GM19043 (cell line): Measurements from ENCODE around the gene STMP1.
"Not testable (repeated sequence)": the region's sequence is repeated elsewhere in the genome, so short reads cannot be mapped to it uniquely, and the experiment has no call there.

ENCODE experiments used
- ATAC-seq: cut with Tn5 transposase; IDR thresholded peaks from one replicate; pipeline ENCODE4 v1.9.1; 2021; ENCODE audit warnings: low read depth; ENCODE audit not compliant: unreplicated experiment

The STMP1 gene

DNA sequence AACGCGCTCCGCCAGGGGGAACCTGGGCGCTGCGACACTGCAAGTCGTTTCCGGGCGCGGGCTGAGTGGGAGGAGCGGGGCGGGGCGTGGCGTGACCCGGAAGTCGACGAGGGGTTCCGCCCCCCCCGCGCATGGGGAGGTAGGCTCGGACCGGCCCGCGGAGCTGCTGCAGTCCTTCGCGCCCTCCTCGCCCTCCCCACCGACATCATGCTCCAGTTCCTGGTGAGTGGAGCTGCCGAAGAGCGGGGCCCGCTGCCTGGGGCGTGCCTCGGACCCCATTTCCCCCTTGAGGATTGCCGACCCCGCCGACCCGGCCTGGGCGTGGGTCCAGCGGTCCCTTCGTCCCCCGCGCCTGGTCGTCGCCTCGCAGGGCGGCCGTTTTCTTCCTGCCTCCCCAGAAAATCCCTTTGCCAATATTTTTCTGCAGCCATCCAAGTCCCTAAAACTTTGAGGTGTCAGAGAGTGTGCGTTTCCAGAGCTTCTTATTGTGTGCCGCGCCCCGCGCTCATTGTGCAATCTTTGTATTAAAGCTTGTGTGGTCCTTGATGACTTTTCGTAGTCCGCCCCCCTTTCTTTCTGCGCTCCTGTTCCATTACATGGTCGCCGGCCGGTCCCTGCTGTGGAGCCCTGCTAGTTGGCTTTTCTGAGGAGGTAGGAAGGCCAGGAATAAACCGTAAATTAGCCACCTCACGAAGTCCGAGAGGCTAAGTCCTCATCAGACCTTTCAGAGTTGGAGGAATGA, at the start of gene STMP1:
Gene STMP1, plus strand, starts transcription at position 142 of the 742 bp plus-strand sequence.
- ATAC-seq: peak; percentile 93

DNA sequence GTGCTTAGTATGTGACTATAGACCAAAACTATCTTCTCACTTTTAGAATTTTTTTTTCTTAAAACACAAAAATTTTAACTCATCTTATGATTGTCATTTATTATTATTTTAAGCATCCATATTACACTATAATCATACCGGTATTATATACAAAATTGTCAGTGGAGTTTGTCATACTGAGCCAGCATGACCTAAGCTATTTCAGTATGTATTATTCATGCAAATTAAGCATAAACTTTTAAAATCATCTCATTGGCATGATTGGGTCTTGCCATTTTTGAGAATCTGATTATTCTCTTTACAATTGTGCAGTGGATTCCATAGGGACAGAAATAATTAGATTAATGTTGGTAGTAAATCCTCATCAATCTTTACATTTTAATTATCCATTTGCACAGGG, 46.2 kb upstream of the STMP1 start:
- no peak for ATAC-seq

DNA sequence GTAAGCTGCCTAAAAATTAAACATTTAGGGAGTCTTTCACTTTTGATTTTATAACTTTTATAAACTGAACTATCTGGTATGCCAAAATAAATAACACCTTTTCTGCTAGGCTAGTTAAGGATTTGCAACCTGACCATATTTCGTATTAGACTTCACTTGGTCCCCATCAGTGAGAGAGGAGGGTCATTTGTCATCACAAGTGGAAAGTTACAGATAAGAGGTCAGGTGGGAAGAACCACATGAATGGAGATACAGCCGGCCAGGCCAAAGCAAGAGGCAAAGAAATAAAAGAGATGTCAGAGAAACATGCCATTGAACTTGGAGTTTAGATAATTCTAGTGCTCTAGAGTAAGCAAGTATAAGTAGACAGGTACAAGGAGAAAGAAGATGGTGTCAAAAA, 44.5 kb upstream of the STMP1 start:
- no peak for ATAC-seq

DNA sequence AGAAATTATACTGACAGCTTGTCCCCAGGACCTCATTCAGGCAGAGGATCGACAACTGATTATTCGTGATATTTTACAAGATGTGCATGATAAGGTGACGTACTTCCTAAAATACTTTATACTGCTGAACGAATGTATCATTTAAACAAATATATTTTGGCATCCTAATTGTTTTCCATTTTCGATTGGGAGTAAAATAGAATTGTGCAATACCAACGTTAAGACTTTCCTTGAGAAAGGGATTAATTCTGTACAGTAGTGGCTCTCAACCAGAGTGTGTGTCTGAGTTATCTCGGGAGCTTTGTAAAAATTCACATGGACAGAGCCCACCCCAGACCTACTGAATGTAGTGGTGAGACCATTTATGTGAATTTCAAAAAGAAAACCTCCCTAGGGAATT, 43.8 kb upstream of the STMP1 start:
- no peak for ATAC-seq

DNA sequence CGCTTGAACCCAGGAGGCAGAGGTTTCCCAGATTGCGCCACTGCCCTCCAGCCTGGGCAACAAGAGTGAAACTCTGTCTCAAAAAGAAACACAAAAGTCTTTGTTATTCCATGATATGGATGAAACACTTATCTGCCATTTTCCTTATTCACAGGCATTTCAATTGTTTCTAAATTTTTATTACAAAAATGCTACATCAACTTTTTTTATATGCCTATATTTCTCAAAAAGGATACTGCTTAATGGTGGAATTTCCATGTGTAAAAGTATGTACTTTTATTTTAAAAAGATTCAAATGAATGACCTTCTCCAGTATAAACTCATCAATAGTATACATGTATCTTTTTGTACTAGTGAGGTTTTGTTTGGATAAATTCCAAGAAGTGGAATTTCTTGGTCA, 41.9 kb upstream of the STMP1 start:
- no peak for ATAC-seq

DNA sequence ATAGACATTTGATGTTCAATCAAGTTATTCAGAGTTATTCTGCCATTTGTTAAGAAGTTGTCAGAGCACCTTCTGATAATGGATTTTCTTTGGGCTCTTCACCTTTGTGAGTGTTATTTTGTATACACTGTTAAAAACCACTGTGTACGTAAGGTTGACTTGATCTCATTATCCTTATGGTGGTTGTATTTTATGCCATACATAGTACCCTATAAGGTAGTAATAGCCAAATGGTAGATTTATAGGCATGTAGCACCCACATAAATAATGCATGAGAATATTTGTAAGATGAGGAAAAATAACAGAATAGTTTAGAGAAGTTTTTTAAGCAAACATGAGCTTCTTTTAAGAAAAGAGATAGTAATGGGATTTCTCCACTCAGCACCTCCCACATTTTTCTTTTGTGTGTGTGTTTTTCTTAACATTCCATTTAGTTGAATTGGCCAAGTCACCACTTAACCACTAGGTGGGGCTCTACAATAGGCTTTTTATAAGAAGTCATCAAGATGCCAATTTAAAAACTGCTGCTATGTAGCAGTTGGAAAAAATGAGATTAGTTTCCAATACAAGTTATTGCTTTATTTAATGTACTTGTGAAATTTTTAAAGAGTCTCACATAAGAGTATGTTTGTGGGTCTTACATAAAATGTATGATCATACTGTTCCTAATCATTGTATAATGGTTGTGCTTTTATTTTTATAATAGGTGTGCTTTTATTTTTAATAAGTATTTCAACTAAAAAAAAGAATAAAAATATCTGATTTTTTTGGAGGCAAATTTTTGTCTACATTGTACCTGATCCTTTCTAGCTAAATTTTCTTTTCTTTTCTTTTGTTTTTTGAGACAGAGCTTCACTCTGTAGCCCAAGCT, 41.1 kb upstream of the STMP1 start:
- ATAC-seq: no peak

DNA sequence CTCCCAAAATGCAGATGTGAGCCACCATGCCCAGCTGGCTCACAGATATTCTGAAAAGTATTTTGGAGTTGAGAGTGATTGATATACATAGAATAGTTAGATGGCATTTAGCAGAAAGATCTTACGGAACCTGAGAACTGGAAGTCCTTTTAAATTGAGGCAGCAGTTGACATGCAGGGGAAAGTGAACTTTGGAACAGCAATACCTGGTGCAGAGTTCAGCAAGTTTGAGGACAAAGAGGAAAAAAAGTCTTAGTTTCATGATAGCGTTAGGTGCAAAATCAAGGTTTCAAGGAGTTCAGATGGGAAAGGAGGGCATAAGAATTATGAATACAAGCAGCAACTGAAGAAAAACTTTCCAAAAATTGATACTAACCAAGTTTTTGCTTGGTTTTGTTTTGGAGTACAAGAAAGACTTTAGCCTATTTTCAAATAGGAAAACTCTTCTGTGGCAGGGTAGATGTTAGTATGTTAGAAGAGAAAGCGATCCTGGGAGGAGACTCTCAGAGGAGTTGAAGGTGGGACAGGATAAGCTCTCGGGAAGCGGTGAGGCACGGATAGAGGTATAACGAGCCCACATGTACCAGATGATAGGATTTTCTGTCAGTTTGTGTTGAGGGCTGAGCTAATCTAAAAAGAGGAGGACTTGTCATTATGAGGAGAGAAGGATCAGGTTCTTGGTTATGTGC, 28.0 kb upstream of the STMP1 start:
- ATAC-seq: no peak

DNA sequence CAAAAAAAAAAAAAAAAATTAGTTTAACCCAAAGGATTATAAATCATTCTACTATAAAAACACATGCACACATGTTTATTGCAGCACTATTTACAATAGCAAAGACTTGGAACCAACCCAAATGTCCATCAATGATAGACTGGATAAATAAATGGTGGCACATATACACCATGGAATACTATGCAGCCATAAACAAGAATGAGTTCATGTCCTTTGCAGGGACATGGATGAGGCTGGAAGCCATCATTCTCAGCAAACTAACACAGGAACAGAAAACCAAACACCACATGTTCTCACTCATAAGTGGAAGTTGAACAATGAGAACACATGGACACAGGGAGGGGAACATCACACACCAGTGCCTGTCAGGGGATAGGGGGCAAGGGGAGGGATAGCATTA, 22.6 kb upstream of the STMP1 start:
- not testable (repeated sequence) for ATAC-seq

DNA sequence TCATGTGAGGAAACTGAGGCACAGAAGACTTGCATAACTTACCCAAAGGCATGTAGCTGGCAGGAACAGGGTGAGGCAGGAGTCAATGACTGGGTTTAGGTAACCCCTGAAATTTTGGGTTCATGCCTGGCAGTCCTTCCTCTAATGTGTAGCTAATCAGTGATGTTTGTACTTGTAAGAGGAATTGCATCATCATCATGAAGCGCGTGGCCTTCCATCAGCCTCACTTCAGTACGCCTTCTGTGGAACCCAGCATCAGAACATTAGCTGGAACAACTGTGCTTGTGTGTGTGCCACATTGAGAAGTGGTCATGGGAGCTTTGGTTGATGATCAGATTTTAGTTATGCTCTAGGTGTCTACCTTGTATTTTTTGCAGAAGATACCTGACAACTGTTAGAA, 18.2 kb upstream of the STMP1 start:
- ATAC-seq: no peak

DNA sequence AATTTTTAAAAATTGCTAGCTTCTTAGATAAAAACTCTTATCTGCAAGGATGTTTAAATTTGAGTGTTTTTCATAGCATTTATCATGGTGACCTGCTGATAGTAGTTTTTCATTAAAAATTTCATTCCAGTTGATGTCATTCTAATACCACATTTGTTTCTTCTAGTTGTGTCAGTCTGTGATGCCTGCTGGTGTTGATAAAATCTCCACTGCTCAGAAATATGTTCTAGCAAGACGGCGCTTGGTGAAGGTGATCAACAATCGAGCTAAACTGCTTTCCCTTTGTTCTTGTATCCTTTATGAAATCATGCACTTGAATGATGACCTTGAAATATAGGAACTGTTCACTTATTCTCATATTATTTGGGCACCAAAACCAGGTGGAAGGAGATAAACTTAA, 17.6 kb upstream of the STMP1 start:
- no peak for ATAC-seq

DNA sequence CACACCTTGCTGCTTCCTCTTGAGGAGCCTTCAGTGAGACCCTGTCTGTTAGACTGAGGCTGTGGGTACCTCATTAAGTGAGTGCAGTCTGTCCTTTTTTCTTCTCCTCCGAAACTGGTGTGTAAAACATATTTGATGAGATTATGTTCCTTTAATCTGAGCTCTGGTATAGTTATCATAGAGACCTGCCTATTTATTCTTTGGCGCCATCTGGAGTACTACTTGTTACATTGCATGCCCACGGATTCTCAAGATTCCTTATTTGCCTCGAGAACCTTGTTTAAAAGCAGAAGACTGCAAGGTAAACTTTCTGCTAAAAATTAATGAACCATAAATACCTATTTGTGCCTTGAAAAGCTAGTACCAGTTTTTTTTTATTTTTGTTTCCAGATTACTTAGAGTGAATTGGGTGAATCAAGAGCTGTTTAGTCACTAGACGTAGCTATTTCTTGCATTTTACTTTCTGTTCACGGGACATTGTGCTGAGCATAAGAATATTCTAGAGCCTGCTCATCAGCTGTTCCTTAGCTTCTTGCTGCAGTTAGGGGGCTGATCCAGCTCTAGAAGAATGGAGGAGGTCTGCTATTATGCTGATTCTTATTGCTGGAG, 16.9 kb upstream of the STMP1 start:
- ATAC-seq: peak; percentile 51

DNA sequence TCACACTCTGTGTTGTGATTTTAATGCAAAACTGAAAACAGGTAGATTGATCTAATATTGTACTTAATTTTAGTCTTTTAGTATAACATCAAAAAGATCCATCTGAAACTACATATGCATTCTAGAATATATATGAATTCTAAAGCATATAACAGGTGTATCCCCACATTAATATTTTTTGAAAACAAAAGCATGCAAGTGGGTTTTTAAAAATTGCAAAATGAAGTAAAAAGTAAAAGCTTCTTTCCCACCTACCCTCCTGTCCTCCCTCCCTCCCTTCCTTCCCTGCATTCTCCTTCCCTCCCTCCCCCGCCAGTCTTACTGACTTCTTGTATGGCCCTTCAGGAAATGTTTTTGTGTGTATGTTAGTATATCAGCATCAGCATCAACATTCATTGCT, 14.6 kb upstream of the STMP1 start:
- ATAC-seq: no peak

DNA sequence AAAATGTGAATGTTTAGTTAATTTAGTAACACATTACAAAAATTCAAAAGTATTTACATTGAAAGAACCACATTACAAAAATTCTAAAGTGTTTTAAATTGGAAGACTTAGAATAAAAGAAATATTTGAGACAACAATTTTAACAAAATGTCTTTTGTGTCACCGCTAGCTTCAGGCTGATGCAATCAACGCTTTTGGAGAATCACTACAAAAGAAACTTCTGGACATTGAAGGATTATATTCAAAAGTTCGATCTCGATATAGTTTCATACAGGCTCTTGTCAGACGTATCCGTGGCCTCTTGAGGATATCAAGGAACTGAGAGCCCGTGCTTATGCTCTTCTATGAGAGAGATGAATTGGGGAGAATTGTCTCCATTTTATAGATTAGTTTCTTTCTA, 14.1 kb upstream of the STMP1 start:
- ATAC-seq: no peak

DNA sequence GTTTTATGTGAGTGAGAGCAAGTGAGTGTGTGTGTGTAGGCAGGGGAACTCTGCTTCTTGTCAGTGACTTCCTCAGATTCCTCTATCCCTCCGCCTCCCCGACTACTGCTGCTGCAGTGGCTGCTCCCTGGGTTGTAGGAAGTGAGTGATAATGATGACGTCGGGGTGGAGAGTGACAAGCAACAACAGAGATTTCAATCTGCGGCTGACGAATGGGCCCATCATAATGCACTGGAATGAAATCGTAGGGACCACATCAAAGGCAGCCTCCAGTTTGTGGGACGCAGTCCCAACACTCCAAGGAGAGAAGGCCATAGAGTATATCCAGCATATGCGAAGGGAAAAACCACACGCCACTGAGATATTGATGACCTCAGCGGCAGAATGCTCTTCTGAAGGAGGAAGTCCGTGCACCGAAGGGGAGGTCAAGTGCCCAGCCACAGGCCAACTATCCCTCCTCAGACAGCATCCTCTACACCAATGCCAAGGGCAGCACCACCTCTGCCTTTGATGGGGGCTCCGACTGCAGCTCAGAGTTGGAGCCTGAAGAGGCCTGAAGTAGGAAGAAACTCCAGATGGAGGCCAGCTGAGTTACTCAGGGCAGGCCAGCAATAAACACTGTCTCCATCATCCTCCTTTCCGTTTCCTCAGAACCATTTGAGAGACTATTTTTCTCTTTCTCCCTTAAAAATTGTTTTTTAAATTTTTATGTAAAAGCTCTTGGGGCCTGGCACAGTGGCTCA, 11.3 kb upstream of the STMP1 start:
- ATAC-seq: no peak

DNA sequence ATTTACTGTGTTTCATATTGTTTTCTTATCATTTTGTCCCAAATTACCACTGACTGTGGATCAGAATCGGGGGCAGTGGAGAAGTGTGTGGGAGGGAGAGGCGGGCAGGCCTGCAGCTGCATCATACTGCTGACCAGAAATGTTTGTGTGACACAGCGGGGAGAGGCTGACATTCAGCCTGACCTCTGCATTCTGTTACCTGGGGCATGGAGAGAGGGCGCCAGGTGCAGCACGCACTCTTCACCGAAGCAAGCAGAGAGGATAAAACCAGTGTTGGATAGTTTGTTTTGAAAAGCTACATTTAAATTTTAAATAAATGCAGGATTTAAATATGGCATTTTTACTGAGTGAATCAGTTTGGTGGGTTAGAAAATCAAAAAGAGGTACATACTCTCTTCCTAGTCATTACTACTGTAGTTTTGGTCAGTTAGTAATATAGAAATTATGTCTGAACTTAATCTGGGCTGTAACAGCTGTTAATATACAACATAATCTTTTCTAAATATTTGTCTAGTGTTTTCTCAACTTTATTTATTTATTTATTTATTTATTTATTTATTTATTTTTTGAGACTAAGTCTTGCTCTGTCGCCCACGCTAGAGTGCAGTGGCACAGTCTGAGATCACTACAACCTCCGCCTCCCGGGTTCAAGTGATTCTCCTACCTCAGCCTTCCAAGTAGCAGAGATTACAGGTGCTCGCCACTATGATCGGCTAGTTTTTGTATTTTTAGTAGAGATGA, 8.8 kb upstream of the STMP1 start:
- no peak for ATAC-seq

DNA sequence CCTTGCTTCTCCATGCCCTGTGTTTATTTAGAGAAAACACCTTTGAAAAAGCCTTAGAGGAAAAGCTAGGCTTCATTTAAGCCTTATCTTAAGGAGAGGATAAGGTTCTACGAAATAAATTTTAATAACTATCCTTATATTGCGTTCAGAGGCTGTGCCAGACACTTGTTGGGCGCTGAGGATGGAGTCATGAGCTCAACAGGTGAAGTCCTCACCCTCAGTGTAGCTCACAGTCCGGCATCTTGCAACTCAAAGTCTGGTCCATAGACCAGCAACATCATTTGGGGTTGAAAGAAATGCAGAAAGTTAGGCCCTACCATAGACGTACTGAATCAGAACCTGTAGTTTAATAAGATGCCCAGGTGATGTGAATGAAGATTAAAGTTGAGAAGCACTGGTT, 3.8 kb upstream of the STMP1 start:
- ATAC-seq: no peak

DNA sequence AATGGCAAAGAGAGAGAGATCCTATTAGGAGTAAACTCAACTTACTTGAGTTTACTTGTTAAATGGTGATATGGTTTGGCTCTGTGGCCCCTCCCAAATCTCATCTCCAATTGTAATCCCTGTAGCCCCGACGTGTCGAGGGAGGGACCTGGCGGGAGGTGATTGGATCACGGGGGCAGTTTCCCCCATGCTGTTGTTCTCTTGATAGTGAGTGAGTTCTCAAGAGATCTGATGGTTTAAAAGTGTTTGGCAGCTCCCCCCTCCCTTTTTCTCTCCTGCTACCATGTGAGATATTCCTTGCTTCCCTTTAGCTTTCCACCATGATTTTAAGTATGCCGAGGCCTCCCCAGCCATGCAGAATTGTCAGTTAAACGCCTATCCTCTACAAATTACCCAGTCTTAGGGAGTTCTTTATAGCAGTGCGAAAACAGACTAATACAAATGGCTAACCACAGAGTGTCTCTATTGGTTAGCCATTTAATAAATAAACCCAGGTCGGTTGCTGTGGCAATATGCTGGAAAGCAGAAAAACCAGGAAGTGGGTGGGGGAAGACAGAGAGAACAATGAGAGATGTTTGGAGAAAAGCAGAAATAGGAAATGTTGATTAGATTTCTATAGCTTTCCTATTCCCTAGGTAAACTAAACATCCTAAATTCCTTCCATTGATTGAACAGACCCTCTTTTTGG, 3.0 kb upstream of the STMP1 start:
- ATAC-seq: no peak

DNA sequence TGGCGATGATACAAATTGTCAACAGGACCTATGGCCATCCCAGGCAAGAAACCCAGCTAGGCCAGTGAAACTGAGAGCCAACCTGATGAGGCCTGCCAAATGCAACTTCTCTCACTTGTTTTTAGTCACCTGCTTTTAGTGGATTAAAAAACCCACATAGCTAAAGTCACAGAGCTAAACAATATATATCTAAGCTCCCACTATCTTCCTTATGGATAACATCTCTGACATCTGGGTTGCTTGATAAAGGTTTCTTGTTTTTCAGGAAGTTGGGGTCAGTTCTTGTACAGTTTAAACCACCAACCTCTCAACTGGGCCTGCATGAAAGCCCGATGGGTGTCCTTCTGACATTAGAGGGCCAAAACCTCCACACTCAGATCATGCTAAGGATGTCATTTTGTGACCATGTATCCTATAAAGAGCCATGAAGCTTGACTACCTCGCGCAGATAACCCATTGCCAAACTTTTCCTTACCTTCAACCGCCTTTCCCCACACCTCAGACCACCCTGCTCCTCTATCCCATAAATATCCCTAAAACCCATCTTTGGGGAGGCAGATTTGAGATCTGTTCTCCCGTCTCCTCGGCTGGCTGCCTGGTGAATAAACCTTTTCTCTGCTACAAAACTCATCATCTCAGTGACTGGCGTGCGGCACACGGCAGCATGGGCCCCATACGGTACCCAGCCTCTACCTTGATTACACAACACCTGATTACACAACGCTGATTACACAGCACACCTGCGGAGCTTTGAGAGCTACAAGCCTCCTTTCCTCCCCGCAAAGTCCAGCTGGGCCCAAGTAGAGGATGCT, 797 bp upstream of the STMP1 start:
- ATAC-seq: no peak

DNA sequence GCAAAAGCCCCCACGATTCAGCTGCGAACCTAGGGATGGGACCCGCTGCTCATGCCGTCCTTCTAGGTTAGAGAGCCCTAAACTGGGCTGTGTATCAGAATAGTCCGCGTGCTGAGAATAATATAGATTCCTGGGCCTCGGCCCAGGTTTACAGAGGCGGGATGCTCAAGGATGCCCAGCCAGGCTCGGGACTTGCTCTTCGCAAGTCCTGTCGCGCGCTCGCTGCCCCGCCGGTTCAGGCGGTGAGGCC, 266 bp upstream of the STMP1 start:
- ATAC-seq: no peak
